ENCODE measurements around the gene HOXD3.
A peak's percentile ranks its signal among the peaks of the same experiment; 100 is the strongest.

HOXD3 gene

GRCh38 chr2:176118601-176119339, 38.3 kb upstream of the HOXD3 start:
- Histone ChIP-seq H3K4me3 (ENCODE audit: low read length) (peak overlapping the region; percentile 28), H3K27ac (ENCODE audit: low read length) (no peak overlapping the region), H3K9ac (ENCODE audit: low read length) (no peak overlapping the region), H3K79me2 (ENCODE audit: low read length) (no peaks in the 10 kb centered on the region), H3K9me3 (replicated peaks; ENCODE audit: insufficient read depth, low read length) (no peaks in the 10 kb centered on the region), H3K4me1 (ENCODE audit: low read length) (no peaks in the 10 kb centered on the region), H3K27me3 (replicated peaks; ENCODE audit: insufficient read depth, low read length) (peaks cover 47% of the 10 kb centered on the region), H3K4me2 (ENCODE audit: low read depth, low read length) (peak overlapping the region; percentile 51; the same call in 1 of the 2 replicates), H2AFZ (ENCODE audit: low read length) (no peak overlapping the region), H3K36me3 (replicated peaks; ENCODE audit: insufficient read depth, low read length) (no peaks in the 10 kb centered on the region), H4K20me1 (ENCODE audit: insufficient read depth, low read length) (no peaks in the 10 kb centered on the region), H3K9me2 (replicated peaks; ENCODE audit: insufficient read depth, low read length) (no peaks in the 10 kb centered on the region), H3F3A (ENCODE audit: insufficient read depth, low read length) (no peaks in the 10 kb centered on the region)
- peak; percentile 86 for DNase-seq
- TF ChIP-seq EZH2 (optimal IDR thresholded peaks at IDR 0.05; ENCODE audit: low read depth, low read length) = no peak
- TF ChIP-seq CTCF (IDR thresholded peaks at IDR 0.05; ENCODE audit: low read length) = peak; percentile 82

- Histone ChIP-seq H3K9me2 (replicated peaks; ENCODE audit: insufficient read depth, low read length) (no peaks in the 10 kb centered on the region), H3K4me1 (ENCODE audit: low read length) (no peaks in the 10 kb centered on the region), H3F3A (ENCODE audit: insufficient read depth, low read length) (no peaks in the 10 kb centered on the region), H3K27me3 (replicated peaks; ENCODE audit: insufficient read depth, low read length) (peaks cover 40% of the 10 kb centered on the region), H2AFZ (ENCODE audit: low read length) (no peak overlapping the region), H3K27ac (ENCODE audit: low read length) (no peak overlapping the region), H3K9ac (ENCODE audit: low read length) (no peak overlapping the region), H3K4me2 (ENCODE audit: low read depth, low read length) (no peak overlapping the region), H3K79me2 (ENCODE audit: low read length) (no peaks in the 10 kb centered on the region), H3K4me3 (ENCODE audit: low read length) (no peak overlapping the region), H3K9me3 (replicated peaks; ENCODE audit: insufficient read depth, low read length) (no peaks in the 10 kb centered on the region), H3K36me3 (replicated peaks; ENCODE audit: insufficient read depth, low read length) (no peaks in the 10 kb centered on the region), H4K20me1 (ENCODE audit: insufficient read depth, low read length) (no peaks in the 10 kb centered on the region)
- TF ChIP-seq EZH2 (optimal IDR thresholded peaks at IDR 0.05; ENCODE audit: low read depth, low read length) (no peak), CTCF (IDR thresholded peaks at IDR 0.05; ENCODE audit: low read length) (no peak), EZH2phosphoT487 (IDR thresholded peaks at IDR 0.05; ENCODE audit: low read length) (no peak)
- no peak for DNase-seq
Measured at GRCh38 chr2:176120364-176121189, 36.5 kb upstream of the HOXD3 start.

GRCh38 chr2:176121190-176122051, 35.7 kb upstream of the HOXD3 start:
- Histone ChIP-seq H3K27me3 (replicated peaks; ENCODE audit: insufficient read depth, low read length) (peaks cover 38% of the 10 kb centered on the region), H4K20me1 (ENCODE audit: insufficient read depth, low read length) (no peaks in the 10 kb centered on the region), H3K4me2 (ENCODE audit: low read depth, low read length) (no peak overlapping the region), H3K79me2 (ENCODE audit: low read length) (no peaks in the 10 kb centered on the region), H3K9me2 (replicated peaks; ENCODE audit: insufficient read depth, low read length) (no peaks in the 10 kb centered on the region), H3K9me3 (replicated peaks; ENCODE audit: insufficient read depth, low read length) (no peaks in the 10 kb centered on the region), H3K4me1 (ENCODE audit: low read length) (no peaks in the 10 kb centered on the region), H3F3A (ENCODE audit: insufficient read depth, low read length) (no peaks in the 10 kb centered on the region), H3K36me3 (replicated peaks; ENCODE audit: insufficient read depth, low read length) (no peaks in the 10 kb centered on the region), H2AFZ (ENCODE audit: low read length) (no peak overlapping the region), H3K27ac (ENCODE audit: low read length) (no peak overlapping the region), H3K9ac (ENCODE audit: low read length) (no peak overlapping the region), H3K4me3 (ENCODE audit: low read length) (no peak overlapping the region)
- DNase-seq = no peak
- TF ChIP-seq CTCF (IDR thresholded peaks at IDR 0.05; ENCODE audit: low read length) = no peak
- TF ChIP-seq EZH2phosphoT487 (IDR thresholded peaks at IDR 0.05; ENCODE audit: low read length) = no peak
- no peak for TF ChIP-seq EZH2 (optimal IDR thresholded peaks at IDR 0.05; ENCODE audit: low read depth, low read length)
